Hepatocyte (in vitro differentiated cells): ENCODE data around the gene PRAMEF5.
"Not testable (repeated sequence)": the region's sequence is repeated elsewhere in the genome, so short reads cannot be mapped to it uniquely, and the experiment has no call there.

Source experiments
- CTCF ChIP-seq: fragments of 200-600 bp; sonication (generic); IDR thresholded peaks from 2 replicates; pipeline ENCODE4 v1.5.1; 2016; ENCODE audit warnings: antibody characterized with exemption, mild to moderate bottlenecking; ENCODE audit not compliant: poor library complexity
- EZH2 ChIP-seq: fragments of 200-600 bp; sonication (generic); IDR thresholded peaks from 2 replicates; pipeline ENCODE4 v1.6.1; 2016; ENCODE audit warnings: antibody characterized with exemption, mild to moderate bottlenecking, borderline replicate concordance
- EZH2phosphoT487 ChIP-seq: fragments of 200-600 bp; sonication (generic); IDR thresholded peaks from one replicate; pipeline ENCODE4 v1.6.1; 2018; ENCODE audit warnings: antibody characterized with exemption, mild to moderate bottlenecking, low read depth, moderate library complexity; ENCODE audit not compliant: unreplicated experiment, severe bottlenecking

- TF ChIP-seq EZH2, CTCF, EZH2phosphoT487: not testable (repeated sequence)
Observed at GRCh38 chr1:13225675-13226204, 28.3 kb upstream of the PRAMEF5 start, which contains the start of gene PRAMEF18.
